Right atrium auricular region (tissue), 2 donors: ENCODE data around the gene DLL1. TPM values are rescaled to one million over a fixed set of nuclear protein-coding genes. Genes with fewer than 3 reads are reported as not detected.

ENCODE experiments used
- DNase-seq: peaks from one replicate; pipeline ENCODE4 v3.0.0-alpha.2; 2019; ENCODE audit warnings: low spot score
- H3K27ac ChIP-seq, 2 donors: fragments of 200-600 bp; sonication (generic); 1 replicate in 1 of 2; 2 replicates in 1 of 2; pipeline ENCODE4 v1.5.1; 2016 to 2019
- H3K27me3 ChIP-seq, 2 donors: fragments of 200-600 bp; sonication (generic); one replicate each; pipeline versions ENCODE4 v1.5.1 to v1.6.0; 2017 to 2019
- H3K36me3 ChIP-seq: fragments of 200-600 bp; sonication (generic); one replicate; pipeline ENCODE4 v1.5.1; 2016
- H3K4me1 ChIP-seq, 2 donors: fragments of 200-600 bp; sonication (generic); one replicate each; pipeline versions ENCODE4 v1.5.1 to v1.6.0; 2017 to 2019
- H3K4me3 ChIP-seq, 2 donors: fragments of 200-600 bp; sonication (generic); 1 replicate in 1 of 2; 2 replicates in 1 of 2; pipeline ENCODE4 v1.5.1; 2017 to 2019; ENCODE audit warnings: mild to moderate bottlenecking in 1 of 2, moderate library complexity in 1 of 2
- H3K9me3 ChIP-seq, 2 donors: fragments of 200-600 bp; sonication (generic); one replicate each; pipeline ENCODE4 v1.5.1; 2019
- CTCF ChIP-seq, 2 donors: fragments of 200-600 bp; sonication (generic); IDR thresholded peaks; one replicate each; pipeline ENCODE4 v1.5.1; 2019; ENCODE audit warnings: antibody characterized with exemption in 2 of 2
- total RNA-seq, 2 donors: library from RNA; depleted of rRNA; stranded (reverse); fragments of >200 nt; gene quantifications; one replicate each; pipeline ENCODE4 v1.1.0, GENCODE V29; 2016

The DLL1 gene
- total RNA-seq, 2 donors from 2014 or later = 11.2 to 22.0 TPM

GRCh38 chr6:170286934-170287265, 4.0 kb downstream of the DLL1 start:
- Histone ChIP-seq H3K4me1 (peaks cover 0 to 58% of the 10 kb centered on the region in 2 donors), H3K27me3 (no peaks in the 10 kb centered on the region), H3K36me3 (peaks cover 37% of the 10 kb centered on the region), H3K4me3 (peak overlapping the region in 1 of 2 donors; percentile 20), H3K9me3 (no peaks in the 10 kb centered on the region), H3K27ac (peak overlapping the region; percentile 70 to 77)
- DNase-seq = no peak
- TF ChIP-seq CTCF (IDR thresholded peaks at IDR 0.05) = no peak

- no peak for DNase-seq
- Histone ChIP-seq H3K4me1 (peaks cover 0 to 53% of the 10 kb centered on the region in 2 donors), H3K27ac (peak overlapping the region; percentile 70 to 77), H3K9me3 (no peaks in the 10 kb centered on the region), H3K27me3 (no peaks in the 10 kb centered on the region), H3K4me3 (peak overlapping the region in 1 of 2 donors; percentile 20), H3K36me3 (peaks cover 37% of the 10 kb centered on the region)
- TF ChIP-seq CTCF (IDR thresholded peaks at IDR 0.05) = no peak
These were observed 4.5 kb downstream of the DLL1 start for GRCh38 chr6:170286246-170286933.

- peaks cover 37% of the 10 kb centered on the region for H3K36me3 ChIP-seq
- no peak overlapping the region for H3K4me3 ChIP-seq
- peaks cover 0 to 54% of the 10 kb centered on the region in 2 donors for H3K4me1 ChIP-seq
- H3K27me3 ChIP-seq = no peaks in the 10 kb centered on the region
- DNase-seq = no peak
- no peaks in the 10 kb centered on the region for H3K9me3 ChIP-seq
- peak overlapping the region; percentile 70 to 77 for H3K27ac ChIP-seq
- TF ChIP-seq CTCF (IDR thresholded peaks at IDR 0.05) = no peak
These were observed 5.4 kb downstream of the DLL1 start for GRCh38 chr6:170285482-170285881.

- no peak for DNase-seq
- H3K36me3 ChIP-seq = peaks cover 37% of the 10 kb centered on the region
These were observed 5.9 kb downstream of the DLL1 start for GRCh38 chr6:170284866-170285469.

GRCh38 chr6:170284126-170284773, 6.6 kb downstream of the DLL1 start:
- no peaks in the 10 kb centered on the region for H3K9me3 ChIP-seq

More at GRCh38 chr6:170284866-170285469, 5.9 kb downstream of the DLL1 start:
- no peak for TF ChIP-seq CTCF (IDR thresholded peaks at IDR 0.05)
- Histone ChIP-seq H3K27me3 (no peaks in the 10 kb centered on the region), H3K4me3 (no peak overlapping the region), H3K9me3 (no peaks in the 10 kb centered on the region), H3K27ac (no peak overlapping the region), H3K4me1 (peaks cover 0 to 57% of the 10 kb centered on the region in 2 donors)

More at GRCh38 chr6:170284126-170284773, 6.6 kb downstream of the DLL1 start:
- H3K27ac ChIP-seq = no peak overlapping the region
- H3K36me3 ChIP-seq = peaks cover 37% of the 10 kb centered on the region
- H3K4me3 ChIP-seq = no peak overlapping the region
- TF ChIP-seq CTCF (IDR thresholded peaks at IDR 0.05) = no peak
- no peak for DNase-seq
- peaks cover 0 to 56% of the 10 kb centered on the region in 2 donors for H3K4me1 ChIP-seq
- H3K27me3 ChIP-seq = no peaks in the 10 kb centered on the region
